Lower leg skin (tissue), 4 donors: Measurements from ENCODE around the gene SH3RF3. TPM values are rescaled to one million over a fixed set of nuclear protein-coding genes. Genes with fewer than 3 reads are reported as not detected.
A peak's percentile ranks its signal among the peaks of the same experiment; 100 is the strongest.

Source experiments
- DNase-seq, 2 donors: peaks; one replicate each; pipeline ENCODE4 v3.0.0-alpha.2; 2019; ENCODE audit warnings: low spot score in 2 of 2
- H3K4me3 ChIP-seq: fragments of 200-600 bp; sonication (generic); 2 replicates; pipeline ENCODE4 v1.5.1; 2017; ENCODE audit warnings: mild to moderate bottlenecking, low read depth; ENCODE audit not compliant: poor library complexity, severe bottlenecking
- POLR2A ChIP-seq, 2 donors: fragments of 450-650 bp; IDR thresholded peaks; one replicate each; pipeline ENCODE4 v1.6.1; 2016 to 2017; ENCODE audit warnings: antibody characterized with exemption in 2 of 2, mild to moderate bottlenecking in 1 of 2, moderate library complexity in 1 of 2
- WGBS, 2 donors: methylation state at CpG; one replicate each; pipeline ENCODE4 v1.1.5; 2018; 5-methylcytosine and 5-hydroxymethylcytosine counted together
- intact Hi-C: fragments of 100-400 bp; cut with DNase I; formaldehyde crosslinking; loops from one replicate; pipeline ENCODE4 v1.15.0; 2023; ENCODE audit warnings: low total_unique reads
- total RNA-seq, 4 donors: library from RNA; depleted of rRNA; stranded (reverse); fragments of >200 nt; gene quantifications; one replicate each; pipeline ENCODE4 v1.1.0, GENCODE V29; 2016
- TF ChIP-seq, protein P1 (sequence below), 3 donors: fragments of 450-650 bp; IDR thresholded peaks; one replicate each; pipeline ENCODE4 v1.5.1; 2016; ENCODE audit warnings: antibody characterized with exemption in 3 of 3, mild to moderate bottlenecking in 3 of 3, moderate library complexity in 2 of 3

SH3RF3 gene
- total RNA-seq, 4 donors from 2014 or later: 1.9 to 7.4 (median 3.2) TPM

DNA sequence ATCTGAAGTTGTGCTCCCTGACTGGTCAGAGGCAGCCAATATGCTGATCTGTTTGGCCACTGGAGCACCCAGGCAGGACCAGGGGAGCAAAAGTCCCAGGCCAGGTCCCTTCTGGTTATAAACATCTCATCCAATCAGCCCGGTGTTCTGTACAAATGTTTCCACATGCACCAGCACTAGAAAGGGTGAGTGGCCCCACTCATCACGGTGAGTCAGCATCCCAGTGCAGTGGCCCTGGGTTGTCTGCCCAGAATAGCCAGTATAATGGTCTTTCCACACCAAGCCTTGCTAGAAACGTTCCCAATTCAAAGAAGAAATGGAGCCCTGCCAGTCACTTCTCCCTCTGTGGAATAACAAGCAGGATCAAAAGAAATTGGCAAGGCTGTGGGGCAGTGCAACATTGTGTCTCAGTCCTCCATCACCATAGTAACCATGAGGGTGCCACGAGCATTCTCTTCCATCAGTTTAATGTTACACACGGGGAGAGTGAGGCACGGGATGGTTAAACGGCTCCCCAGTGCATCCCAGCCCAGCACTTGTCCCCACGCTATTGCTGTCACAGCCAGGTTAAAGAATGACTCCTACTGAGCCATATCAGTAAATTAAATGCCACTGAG is 309.9 kb downstream of the SH3RF3 start:
- TF ChIP-seq POLR2A (IDR thresholded peaks at IDR 0.05): no peak
- TF ChIP-seq, protein P1, sequence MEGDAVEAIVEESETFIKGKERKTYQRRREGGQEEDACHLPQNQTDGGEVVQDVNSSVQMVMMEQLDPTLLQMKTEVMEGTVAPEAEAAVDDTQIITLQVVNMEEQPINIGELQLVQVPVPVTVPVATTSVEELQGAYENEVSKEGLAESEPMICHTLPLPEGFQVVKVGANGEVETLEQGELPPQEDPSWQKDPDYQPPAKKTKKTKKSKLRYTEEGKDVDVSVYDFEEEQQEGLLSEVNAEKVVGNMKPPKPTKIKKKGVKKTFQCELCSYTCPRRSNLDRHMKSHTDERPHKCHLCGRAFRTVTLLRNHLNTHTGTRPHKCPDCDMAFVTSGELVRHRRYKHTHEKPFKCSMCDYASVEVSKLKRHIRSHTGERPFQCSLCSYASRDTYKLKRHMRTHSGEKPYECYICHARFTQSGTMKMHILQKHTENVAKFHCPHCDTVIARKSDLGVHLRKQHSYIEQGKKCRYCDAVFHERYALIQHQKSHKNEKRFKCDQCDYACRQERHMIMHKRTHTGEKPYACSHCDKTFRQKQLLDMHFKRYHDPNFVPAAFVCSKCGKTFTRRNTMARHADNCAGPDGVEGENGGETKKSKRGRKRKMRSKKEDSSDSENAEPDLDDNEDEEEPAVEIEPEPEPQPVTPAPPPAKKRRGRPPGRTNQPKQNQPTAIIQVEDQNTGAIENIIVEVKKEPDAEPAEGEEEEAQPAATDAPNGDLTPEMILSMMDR (IDR thresholded peaks at IDR 0.05): no peak
- intact Hi-C loops: no loop called here
- DNase-seq: peak in 1 of 2 donors; percentile 63
- WGBS, 2 donors: 78 to 81% methylated on average over 8 of the region's 8 CpGs
- H3K4me3 ChIP-seq: no peak overlapping the region

DNA sequence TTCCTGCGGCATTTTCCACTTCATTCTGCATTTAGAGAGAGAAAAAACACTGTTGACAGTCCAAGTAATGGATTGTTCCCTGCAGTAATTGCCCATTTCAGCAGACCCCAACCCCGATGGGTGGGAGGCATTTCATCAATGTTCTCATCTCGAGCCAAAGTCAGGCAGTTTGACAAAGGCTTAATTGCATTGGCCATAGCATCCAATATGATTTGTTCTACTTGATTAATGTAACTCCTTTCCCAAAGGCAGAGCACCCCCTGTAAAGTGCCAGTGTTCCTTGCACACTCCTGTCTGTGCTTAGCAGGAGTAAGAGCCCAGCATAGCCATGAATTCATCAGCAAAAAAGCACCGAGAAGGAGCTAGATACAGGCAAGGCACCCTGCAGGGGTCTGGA is 310.4 kb downstream of the SH3RF3 start:
- TF ChIP-seq POLR2A (IDR thresholded peaks at IDR 0.05): no peak
- TF ChIP-seq, protein P1 (IDR thresholded peaks at IDR 0.05): no peak
- peak in 1 of 2 donors; percentile 17 for DNase-seq
- intact Hi-C loops: no loop called here
- WGBS, 2 donors: 91 to 96% methylated on average over 4 of the region's 4 CpGs
- H3K4me3 ChIP-seq: no peak overlapping the region

DNA sequence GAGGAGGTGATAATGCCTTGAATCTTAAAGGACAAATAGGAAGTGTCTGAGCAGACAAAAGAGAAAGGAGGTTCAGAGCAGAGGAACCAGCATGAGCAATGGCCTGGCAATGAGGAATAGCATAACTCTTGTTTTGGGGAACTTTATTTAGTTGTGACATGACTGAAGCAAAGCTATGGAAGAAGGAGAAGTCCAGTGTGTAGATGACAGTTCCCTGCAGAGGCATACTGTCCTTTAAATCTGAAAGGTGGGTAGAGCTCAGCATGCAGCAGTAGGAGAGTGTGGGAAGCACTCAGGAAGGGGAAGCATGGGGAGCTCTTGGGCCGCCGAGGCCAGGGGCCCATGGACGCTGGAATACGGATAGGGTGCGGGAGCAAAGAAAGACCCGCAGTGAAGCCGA is 311.0 kb downstream of the SH3RF3 start:
- DNase-seq: peak in 1 of 2 donors; percentile 32
- intact Hi-C loops: no loop called here
- no peak overlapping the region for H3K4me3 ChIP-seq
- TF ChIP-seq, protein P1 (IDR thresholded peaks at IDR 0.05): no peak
- no peak for TF ChIP-seq POLR2A (IDR thresholded peaks at IDR 0.05)
- WGBS, 2 donors: 92 to 98% methylated on average over 7 of the region's 7 CpGs

DNA sequence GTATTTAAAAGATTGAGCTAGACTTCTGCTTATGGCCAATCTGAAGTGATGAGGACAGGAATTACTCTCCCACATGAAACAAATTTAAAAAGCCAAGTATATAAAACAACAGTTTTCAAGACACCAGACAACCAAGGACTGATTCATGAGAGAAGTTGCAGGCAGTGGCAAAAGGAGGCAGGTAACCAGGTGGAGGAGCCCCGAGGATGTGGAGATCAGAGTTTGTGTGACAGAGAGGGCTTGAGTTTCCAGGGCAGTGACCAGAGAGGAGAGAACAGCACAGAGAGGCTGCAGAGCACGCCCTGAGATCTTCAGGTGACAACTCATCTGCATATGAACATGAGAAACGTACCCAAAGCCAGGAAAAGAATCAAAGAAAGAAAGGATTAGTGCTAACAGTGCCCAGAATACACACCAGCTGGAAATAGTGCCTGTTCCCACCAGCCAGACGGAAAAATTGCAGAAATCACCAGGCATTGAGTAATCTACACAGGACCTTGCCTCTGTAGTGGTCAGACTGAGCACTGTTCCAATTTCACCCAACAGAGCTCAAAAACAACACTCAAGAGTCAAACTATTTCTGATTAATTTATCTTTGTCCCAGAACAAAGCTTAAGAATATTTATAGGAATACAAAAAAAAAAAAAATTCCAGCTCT is 311.6 kb downstream of the SH3RF3 start:
- intact Hi-C loops: no loop called here
- no peak overlapping the region for H3K4me3 ChIP-seq
- DNase-seq: peak in 1 of 2 donors; percentile 52
- no peak for TF ChIP-seq POLR2A (IDR thresholded peaks at IDR 0.05)
- TF ChIP-seq, protein P1 (IDR thresholded peaks at IDR 0.05): no peak
- 88 to 90% methylated on average over 4 of the region's 4 CpGs for WGBS, 2 donors

DNA sequence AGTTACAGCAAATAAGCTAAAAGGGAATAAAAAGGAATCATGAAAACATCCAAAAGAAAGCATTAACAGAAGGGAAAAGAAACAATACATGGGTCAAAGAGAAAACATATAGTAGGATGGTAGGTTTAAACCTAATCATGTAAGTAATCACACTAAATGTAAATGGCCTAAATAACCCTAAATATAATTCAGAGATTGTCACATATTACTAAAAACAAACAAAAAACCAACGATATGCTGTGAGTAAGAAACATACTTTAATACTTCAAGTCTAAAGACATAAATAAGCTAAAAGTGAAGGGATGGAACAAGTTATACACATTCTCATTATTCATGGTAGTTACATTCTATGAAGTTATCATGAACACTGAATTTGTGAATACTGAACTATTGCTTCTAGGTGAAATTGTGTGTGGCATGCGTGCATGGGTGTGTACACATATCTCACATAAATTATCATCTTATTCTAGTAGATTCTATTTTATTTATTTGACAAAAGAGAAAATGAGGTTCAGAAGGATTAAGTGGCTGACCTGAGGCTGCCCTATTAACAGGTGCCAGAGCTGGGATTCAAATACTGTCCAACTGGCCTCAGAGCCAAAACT is 313.8 kb downstream of the SH3RF3 start:
- intact Hi-C loops: no loop called here
- WGBS, 2 donors: 94 to 95% methylated on average over 2 of the region's 2 CpGs
- DNase-seq: peak in 1 of 2 donors; percentile 20
- no peak overlapping the region for H3K4me3 ChIP-seq
- TF ChIP-seq, protein P1 (IDR thresholded peaks at IDR 0.05): no peak
- TF ChIP-seq POLR2A (IDR thresholded peaks at IDR 0.05): no peak
